Measurements from ENCODE around the gene DPEP1.
"Not testable (repeated sequence)": the region's sequence is repeated elsewhere in the genome, so short reads cannot be mapped to it uniquely, and the experiment has no call there.

Gene DPEP1

GRCh38 chr16:89629827-89630610 is 16.6 kb downstream of the DPEP1 start:
- Histone ChIP-seq H3K4me3 (ENCODE audit: low read depth in 1 of 2, low read length in 1 of 2) (no peak overlapping the region), H3K9me3 (no peaks in the 10 kb centered on the region), H3K36me3 (no peaks in the 10 kb centered on the region), H3K27me3 (peaks cover 21% of the 10 kb centered on the region), H3K27ac (no peak overlapping the region), H3K4me1 (ENCODE audit: control insufficient read depth in 1 of 2, insufficient read depth in 1 of 2, low read depth in 1 of 2, low read length in 1 of 2) (no peaks in the 10 kb centered on the region)
- TF ChIP-seq CTCF (IDR thresholded peaks at IDR 0.05), result no peak

GRCh38 chr16:89633064-89633631 is 19.7 kb downstream of the DPEP1 start:
- Histone ChIP-seq H3K27me3 (peaks cover 10% of the 10 kb centered on the region), H3K4me1 (ENCODE audit: control insufficient read depth in 1 of 2, insufficient read depth in 1 of 2, low read depth in 1 of 2, low read length in 1 of 2) (no peaks in the 10 kb centered on the region), H3K9me3 (no peaks in the 10 kb centered on the region), H3K27ac (no peak overlapping the region), H3K36me3 (no peaks in the 10 kb centered on the region), H3K4me3 (ENCODE audit: low read depth in 1 of 2, low read length in 1 of 2) (no peak overlapping the region)
- no peak for TF ChIP-seq CTCF (IDR thresholded peaks at IDR 0.05)

- H3K4me1 ChIP-seq (ENCODE audit: control insufficient read depth in 1 of 2, insufficient read depth in 1 of 2, low read depth in 1 of 2, low read length in 1 of 2); H3K4me3 ChIP-seq (ENCODE audit: low read depth in 1 of 2, low read length in 1 of 2); H3K36me3 ChIP-seq; H3K9me3 ChIP-seq; H3K27me3 ChIP-seq: not testable (repeated sequence)
- peak overlapping the region; percentile 49 for H3K27ac ChIP-seq
Measured at GRCh38 chr16:89634463-89635385, 21.3 kb downstream of the DPEP1 start.

GRCh38 chr16:89636663-89637062 is 23.2 kb downstream of the DPEP1 start:
- H3K4me1 ChIP-seq (ENCODE audit: control insufficient read depth in 1 of 2, insufficient read depth in 1 of 2, low read depth in 1 of 2, low read length in 1 of 2), result peaks cover 0 to 5% of the 10 kb centered on the region in 2 experiments
- no peak overlapping the region for H3K27ac ChIP-seq
- no peak overlapping the region for H3K4me3 ChIP-seq (ENCODE audit: low read depth in 1 of 2, low read length in 1 of 2)
- no peaks in the 10 kb centered on the region for H3K9me3 ChIP-seq
- no peaks in the 10 kb centered on the region for H3K36me3 ChIP-seq
- TF ChIP-seq CTCF (IDR thresholded peaks at IDR 0.05), result no peak
- H3K27me3 ChIP-seq, result peaks cover 25% of the 10 kb centered on the region

DNA sequence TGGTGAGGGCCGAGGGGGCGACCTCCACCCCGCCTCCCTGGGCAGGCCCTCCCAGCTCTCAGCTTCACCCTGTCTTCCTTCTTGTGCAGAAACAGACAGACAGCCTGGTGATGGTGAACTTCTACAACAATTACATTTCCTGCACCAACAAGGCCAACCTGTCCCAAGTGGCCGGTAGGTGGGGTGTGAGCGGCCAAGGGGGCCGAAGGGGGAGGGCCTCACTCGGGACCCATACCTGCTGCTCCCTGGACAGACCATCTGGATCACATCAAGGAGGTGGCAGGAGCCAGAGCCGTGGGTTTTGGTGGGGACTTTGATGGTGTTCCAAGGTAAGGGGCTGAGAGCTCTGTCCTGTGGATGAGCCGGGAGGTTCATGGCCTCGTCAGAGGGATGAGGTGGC is 23.9 kb downstream of the DPEP1 start:
- TF ChIP-seq CTCF (IDR thresholded peaks at IDR 0.05), result no peak
- Histone ChIP-seq H3K36me3 (no peaks in the 10 kb centered on the region), H3K27ac (no peak overlapping the region), H3K27me3 (peaks cover 23% of the 10 kb centered on the region), H3K4me3 (ENCODE audit: low read depth in 1 of 2, low read length in 1 of 2) (no peak overlapping the region), H3K9me3 (no peaks in the 10 kb centered on the region), H3K4me1 (ENCODE audit: control insufficient read depth in 1 of 2, insufficient read depth in 1 of 2, low read depth in 1 of 2, low read length in 1 of 2) (peaks cover 0 to 5% of the 10 kb centered on the region in 2 experiments)
